CD4-positive, alpha-beta T cell treated with Interleukin-1 beta for 1 hour (primary cell): ENCODE data around the gene CD37.
A peak's percentile ranks its signal among the peaks of the same experiment; 100 is the strongest.
"Not testable (repeated sequence)": the region's sequence is repeated elsewhere in the genome, so short reads cannot be mapped to it uniquely, and the experiment has no call there.

Experiments
- DNase-seq, 2 donors: peaks; one replicate each; pipeline ENCODE4 v3.0.0-alpha.2; 2020 to 2022

Gene CD37

GRCh38 chr19:49331187-49331586, 4.0 kb upstream of the CD37 start:
- DNase-seq: not testable (repeated sequence)

- peak; percentile 69 to 78 for DNase-seq
Observed at GRCh38 chr19:49331616-49332055, 3.6 kb upstream of the CD37 start.

- not testable (repeated sequence) for DNase-seq
Observed at GRCh38 chr19:49332691-49333417, 2.4 kb upstream of the CD37 start.

DNA sequence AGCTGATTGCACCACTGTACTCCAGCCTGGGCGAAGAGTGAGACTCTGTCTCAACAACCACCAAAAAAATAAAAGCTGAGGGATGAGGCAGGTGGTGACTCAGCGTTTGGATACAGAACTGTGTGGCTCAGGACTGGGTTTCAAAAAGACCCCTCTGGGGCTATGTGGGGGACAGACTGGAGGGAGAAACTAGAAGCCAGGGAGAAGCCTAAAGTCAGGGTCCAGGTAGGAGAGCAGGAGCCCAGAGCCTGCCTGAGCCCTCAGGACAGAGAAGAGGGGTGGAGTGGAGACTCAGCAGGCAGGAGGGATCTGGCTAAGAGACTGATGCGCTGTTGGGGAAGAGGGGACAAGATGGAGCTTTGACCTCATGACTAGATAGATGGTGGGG, 1.8 kb upstream of the CD37 start:
- DNase-seq: no peak

DNA sequence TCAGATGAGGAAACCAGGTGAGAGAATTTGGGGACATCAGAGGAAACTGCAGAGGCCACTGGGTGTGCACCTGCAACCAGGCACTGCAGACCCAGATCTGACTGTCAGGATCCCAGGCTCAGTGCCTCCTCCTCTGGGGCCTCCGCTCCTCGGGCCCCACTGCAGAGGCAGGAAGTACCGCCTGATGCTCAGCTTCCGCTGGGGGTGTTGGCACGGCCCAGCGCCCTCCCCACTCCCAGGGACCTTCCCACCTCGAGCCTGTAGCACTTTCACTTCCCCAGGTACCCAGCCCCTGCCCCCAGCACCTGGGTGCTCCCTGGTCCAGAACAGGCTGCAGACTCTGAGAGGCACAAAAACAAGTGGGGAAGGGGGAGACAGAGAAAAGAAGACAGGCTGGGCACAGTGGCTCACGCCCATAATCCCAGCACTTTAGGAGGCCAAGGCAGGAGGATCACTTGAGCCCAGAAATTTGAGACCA, 1.4 kb upstream of the CD37 start:
- peak; percentile 72 to 86 for DNase-seq

DNA sequence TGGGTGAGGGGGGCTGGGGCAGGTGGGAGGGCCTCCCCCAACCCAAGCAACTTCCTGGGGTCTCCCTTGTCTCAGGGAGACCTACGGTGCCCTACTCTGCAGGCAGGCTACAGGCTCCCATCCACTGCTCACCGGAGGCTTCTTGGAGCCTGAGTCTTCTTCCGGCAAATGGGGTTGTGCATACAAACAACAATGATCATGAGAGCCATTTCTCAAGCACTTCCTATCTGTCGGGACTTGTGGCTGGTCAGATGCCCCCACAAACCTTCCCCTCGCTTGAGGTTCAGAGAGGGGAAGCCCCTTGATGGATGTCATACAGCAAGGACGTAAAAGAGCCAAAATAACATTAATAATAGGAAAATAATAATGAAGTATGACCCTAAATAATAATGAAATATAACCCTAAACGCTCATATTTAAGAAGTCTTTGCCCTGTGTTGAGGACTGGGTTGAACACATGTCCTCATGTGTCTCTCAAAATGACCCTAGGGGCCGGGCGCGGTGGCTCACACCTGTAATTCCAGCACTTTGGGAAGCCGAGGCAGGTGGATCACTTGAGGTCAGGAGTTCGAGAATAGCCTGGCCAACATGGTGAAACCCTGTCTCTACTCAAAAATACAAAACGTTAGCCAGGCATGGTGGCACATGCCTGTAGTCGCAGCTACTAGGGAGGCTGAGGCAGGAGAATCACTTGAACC, 727 bp downstream of the CD37 start:
- DNase-seq: peak; percentile 39 to 45

- DNase-seq: no peak
Observed at GRCh38 chr19:49336482-49337266, 1.5 kb downstream of the CD37 start.

- no peak for DNase-seq
Observed at GRCh38 chr19:49337267-49338022, 2.2 kb downstream of the CD37 start.

- no peak for DNase-seq
Observed at GRCh38 chr19:49338023-49338677, 2.9 kb downstream of the CD37 start.

DNA sequence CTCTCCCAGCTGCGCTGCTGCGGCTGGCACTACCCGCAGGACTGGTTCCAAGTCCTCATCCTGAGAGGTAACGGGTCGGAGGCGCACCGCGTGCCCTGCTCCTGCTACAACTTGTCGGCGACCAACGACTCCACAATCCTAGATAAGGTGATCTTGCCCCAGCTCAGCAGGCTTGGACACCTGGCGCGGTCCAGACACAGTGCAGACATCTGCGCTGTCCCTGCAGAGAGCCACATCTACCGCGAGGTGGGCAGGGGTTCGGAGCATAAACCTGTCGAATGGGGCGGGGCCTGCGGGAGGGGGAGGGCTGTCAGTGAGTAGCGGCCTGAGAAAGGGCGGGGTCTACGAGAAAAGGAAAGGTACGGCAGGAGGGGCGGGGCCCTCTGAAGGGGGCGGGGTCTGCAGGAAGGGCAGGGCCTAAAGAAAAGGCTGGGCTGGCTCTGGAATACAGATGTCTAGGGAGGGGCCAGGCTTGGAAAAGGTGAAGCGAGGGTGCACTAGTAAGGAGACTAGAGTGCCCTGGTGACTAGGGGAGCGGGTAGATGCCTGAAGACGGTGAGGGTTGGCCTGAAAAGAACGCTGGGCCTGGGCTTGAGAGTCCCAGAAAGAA, 3.6 kb downstream of the CD37 start:
- peak; percentile 15 to 35 for DNase-seq

DNA sequence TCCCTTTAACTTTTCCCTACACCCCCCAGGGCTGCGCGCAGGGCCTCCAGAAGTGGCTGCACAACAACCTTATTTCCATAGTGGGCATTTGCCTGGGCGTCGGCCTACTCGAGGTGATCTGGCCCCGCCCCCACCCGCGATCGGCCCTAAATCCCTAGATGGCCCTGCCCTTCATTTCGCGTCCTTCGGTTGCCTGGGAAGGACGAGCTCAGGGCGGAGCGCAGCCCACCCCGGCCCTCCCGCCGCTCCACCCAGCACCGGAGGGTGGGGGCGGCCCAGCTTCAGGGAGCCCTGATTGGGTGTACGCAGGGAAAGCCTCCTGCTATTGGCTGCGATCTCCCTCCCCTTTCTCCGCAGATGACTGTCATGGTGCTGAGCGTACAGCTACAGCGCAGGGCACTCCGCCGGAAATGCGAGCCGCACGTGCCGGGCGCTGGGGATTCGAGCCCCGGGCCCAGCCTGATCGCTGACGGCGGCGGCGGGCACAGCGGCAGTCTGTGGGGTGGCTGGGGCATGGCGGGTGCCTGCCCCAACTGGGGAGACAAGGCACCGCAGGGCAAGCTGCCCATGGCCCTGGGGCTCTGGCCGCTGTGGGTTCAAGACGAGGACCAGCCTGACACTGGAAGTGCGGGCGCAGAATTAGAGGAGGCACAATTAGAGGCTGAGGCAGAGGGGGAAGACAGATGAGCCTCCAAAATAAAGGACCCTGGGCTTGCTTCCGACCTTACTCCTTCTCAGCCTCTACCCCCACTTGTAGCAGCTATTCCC, 4.3 kb downstream of the CD37 start:
- no peak for DNase-seq

GRCh38 chr19:49340069-49340864, 5.1 kb downstream of the CD37 start:
- peak; percentile 18 to 91 for DNase-seq

GRCh38 chr19:49340865-49341718, 5.9 kb downstream of the CD37 start:
- no peak for DNase-seq

- DNase-seq: no peak
Observed at GRCh38 chr19:49342291-49342721, 7.1 kb downstream of the CD37 start.

- no peak for DNase-seq
Observed at GRCh38 chr19:49343123-49343522, 7.9 kb downstream of the CD37 start.

GRCh38 chr19:49344505-49345423, 9.6 kb downstream of the CD37 start:
- DNase-seq: no peak

DNA sequence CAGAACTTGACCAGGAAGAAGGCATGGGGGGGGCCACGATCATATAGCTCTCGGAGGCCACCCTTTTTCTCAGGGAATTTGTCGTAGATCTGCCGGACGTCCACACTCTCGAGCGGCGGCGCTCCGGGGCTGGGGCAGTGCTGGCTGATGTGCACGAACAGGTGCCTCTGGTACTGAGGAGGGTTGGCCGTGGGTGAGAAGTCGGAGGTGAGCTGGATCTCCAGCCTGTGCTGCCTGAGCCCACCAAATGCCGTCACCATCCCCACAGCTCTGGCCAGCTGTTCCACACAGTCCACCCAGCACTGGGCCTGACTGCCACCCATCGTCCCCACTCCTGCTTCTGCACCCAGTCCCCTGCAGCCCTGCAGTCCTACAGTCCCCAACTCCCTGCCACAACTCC, 12.0 kb downstream of the CD37 start:
- no peak for DNase-seq

GRCh38 chr19:49347835-49348234, 12.6 kb downstream of the CD37 start:
- DNase-seq: peak; percentile 20 to 33
